ENCODE results near the gene COLEC12.

COLEC12 gene

DNA sequence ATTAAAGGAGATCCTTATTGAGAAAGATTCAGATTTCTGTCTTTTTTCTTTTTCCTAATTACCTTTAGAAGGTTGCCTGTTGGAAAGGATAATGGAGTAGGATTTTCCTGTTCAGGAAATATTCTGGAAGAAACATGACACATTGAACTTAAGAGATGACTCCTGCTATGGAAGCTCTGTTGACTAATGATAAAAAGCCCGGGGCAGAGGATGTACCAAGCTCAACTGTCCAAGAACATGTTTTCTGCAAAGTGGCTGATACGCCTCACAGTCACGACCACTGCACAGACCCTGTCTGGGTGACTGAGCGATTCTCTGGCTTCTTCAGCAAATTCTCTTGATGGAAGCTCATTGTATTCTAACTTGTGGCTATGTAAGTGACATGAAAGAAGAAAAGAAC lies 146.5 kb downstream of the COLEC12 start:
- DNase-seq, result no peak

DNA sequence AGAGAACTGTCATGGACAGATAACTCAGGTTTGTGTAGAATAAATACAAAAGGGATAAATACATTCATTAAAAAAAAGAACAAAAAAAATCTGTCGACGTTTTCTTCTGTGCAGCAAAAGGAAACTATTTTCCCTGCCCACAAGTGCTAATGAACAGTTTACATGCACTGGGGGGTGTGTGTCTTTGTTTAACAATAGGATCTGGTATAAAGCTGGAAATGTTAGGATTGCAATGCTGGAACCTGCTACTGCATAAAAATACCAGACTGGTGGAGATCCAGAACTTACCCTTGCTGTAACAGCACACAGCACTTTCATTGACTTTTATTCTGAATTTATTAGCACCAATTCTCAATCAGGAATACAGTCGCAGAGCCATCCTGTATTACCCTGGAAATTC lies 148.1 kb downstream of the COLEC12 start:
- DNase-seq, result no peak

DNA sequence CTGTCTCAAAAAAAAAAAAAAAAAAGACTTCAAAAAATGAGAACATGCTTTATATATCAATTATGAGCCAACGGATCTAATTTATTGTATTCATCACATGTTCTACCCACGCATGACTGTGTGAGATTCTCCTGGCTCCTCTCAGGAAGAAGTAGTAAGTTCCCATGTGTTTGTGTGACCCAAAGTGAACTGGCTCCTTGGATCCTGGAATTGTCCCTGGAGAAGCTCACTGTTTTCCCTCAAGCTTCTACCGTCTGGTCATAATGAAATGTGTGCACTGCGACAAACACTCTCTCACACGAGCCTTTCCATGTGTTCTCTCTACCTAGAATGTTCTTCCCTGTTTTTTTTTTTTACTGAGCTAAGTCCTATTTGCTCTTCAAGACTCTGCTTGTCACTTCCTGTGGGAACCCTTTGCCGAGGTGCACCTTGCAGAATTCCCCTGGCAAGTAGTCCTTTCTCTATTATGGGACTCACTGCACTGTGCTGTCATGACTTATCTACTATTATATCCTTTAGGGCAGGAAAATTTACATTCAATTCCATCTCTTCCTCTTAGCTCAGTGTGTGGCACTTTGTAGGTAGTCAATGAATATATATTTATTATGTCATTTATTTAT lies 149.4 kb downstream of the COLEC12 start:
- no peak for DNase-seq

DNA sequence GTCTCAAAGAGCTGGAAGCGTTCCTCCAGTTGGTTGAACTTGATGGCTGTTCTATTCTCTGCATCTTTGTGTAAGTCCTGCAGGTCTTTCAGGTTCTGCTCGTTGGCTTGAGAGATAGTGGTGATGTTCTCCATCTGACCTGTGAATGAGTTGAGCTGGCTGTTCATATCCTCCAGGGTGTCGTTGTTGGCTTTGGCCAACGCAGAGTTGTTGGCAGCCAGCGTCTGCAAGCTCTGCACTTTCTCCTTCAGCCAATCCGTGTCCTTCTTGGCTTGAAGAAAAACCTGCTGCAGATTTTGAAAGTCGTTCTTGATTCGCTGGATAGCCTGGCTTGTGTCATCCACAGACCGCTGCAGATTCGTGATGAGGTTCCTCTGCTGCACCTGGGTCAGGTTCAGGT lies 153.9 kb downstream of the COLEC12 start:
- no peak for DNase-seq

DNA sequence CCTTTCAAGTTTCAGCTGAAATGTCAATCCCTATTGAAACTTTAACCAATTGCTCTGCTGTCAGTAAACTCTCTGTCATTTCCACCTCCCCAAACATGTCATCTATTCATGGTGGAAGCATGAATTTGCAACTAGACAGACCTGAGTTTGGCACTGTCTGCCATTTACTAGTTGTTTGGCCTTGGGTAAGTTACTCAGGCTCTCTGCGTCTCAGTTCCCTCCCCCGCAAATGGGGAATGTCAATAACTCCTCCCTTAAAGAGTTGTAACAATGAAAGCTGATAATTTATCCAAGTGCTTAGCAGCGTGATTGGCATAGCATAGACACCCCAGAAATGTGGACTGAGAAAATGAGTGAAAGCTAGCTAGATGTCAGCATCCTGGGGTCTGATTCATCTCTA lies 159.4 kb downstream of the COLEC12 start:
- no peak for DNase-seq

DNA sequence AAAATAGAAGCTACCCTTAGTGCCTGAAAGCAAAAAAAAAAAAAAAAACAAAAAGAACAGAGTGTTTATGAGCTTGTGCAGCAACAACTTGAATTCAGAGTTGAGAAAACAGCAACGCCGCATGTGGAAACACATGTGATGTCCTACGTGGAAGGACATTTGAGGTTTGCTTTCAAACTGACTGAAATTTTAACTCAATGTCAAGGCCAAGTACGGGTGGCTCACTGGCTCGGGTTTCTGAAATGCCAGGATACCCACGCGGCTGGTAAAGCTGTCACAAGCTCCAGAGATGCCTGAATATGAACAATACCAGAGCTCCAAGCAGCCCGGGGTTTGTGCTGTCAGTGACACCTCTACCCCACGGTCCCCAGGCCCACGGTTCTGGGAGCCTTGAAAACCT lies 160.5 kb downstream of the COLEC12 start:
- DNase-seq, result no peak

DNA sequence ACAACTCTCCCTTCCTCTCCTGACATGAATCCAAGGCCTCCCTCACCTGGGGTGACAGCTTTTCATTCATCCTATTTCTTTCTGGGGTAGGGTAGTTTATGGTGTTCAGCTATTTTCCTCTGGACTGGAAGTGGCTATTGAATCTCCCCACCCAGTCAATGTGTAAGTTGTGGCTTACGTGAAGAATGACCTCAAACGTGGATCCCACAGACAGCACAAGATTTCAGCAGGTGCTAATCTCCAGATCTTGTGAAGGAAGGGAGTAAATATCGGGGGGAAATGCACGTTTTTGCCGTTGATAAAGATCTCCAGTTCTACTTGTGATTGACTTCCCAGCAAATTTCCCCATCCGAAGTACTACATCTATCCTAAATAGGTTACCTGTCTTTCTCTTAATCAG lies 161.3 kb downstream of the COLEC12 start:
- no peak for DNase-seq

DNA sequence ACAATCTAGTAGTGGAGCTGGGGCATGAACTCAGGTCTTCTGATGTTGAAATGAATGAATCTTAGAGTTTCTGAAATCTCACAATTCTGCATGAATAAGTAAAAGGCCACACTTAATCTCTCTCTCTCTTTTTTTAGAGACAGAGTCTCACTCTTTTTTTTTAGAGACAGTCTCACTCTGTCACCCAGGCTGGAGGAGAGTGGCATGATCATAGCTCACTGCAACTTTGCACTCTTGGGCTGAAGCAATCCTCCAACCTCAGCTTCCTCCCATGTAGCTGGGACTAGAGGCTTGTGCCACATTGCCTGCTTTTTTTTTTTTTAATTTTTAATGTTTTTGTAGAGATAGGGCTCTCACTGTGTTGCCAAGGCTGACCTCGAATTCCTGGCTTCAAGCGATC lies 163.8 kb downstream of the COLEC12 start:
- DNase-seq, result no peak

DNA sequence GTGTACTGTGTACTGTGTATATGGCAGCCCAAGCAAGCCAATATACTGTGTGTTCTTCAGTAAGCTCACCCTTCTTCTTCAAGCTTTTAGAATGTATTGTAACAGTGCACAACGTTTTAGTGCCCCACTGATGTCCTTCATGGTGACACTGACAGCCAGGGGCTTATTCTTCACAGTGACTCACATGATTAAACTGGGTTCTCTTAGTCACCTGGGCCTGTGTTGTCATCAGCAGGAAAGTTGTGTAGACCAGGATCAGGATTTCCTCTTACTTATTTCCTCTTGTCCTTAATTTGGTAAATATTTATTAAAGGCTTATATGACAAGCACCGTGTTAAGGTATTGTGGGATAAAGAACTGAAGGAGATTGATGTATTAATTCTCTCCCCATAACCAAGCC lies 164.8 kb downstream of the COLEC12 start:
- no peak for DNase-seq

DNA sequence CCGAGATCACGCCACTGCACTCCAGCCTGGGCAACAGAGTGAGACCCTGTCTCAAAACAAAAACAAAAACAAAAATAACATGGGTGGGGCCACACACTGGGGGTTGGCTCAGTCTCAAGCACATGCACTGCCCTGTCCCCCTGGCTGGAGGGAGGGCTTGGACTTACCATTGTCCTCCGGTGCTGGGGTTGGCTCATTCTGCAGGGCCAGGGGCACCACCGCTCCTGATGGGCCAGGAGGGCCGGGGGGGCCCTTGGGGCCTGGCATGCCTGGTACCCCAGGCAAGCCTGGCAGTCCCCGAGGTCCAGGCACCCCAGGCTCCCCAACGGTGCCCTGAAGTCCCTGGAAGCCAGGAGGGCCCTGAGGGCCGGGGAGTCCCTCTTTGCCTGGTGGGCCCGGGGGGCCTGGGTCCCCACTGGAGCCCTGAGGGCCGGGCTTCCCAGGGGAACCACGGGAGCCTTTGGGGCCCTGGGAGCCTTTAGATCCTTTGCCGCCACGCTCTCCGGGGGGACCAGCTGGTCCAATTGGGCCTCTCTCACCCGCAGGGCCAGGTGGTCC lies 165.8 kb downstream of the COLEC12 start:
- DNase-seq, result no peak

DNA sequence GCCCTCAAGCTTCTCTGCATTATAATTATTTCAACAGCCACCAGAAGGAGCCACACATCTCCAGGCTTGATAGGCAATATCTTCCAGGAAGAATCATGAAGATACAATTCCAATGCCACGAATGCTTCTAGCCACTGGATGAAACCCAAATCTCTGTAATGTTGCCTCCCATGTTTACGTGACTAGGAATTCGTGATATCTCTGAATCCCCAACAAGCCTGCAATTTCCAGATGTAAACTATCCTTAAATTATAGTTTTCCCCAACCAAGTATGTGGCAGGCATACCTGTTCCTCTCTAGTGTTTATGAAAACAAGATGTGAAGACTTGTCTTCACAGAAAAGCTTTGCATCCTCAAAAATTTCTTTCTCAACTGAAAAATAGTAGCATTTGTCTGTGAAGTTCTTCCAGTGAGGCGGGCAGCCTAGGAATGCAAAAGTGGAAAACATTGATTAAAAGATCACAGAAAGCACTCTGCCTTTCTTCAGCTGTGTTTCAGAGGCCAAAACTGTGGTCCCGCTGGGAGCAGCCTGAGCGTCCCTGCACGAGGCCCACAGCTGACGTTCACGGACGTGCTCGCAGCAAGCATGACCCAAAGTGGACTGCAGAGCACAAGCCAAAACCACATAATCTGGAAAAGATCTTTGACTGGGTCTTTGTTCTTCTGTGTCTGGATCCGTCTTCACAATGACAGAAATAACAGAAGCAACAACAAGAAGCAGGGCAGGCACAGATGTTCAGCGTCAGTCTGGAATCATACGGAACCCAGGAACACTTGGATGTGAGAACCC lies 167.6 kb downstream of the COLEC12 start:
- no peak for DNase-seq

DNA sequence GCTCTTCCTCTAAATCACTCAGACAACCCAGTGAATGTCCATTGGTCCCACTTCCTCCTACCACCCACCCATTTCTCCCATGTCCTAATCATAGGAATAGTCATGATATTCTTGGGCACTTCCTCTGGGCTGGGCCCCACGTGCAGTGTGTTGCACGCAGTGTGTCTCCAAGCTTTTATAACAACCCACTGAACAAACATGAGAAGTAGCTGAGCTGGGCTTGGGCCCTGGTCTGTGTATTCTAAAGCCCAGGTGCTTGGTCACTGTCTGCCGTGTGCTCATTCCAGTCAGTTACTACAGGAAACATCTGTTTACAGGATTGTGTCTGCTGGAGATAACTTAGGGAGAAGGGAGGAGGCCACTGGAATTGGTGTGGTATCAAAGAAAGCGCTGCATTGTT lies 168.5 kb downstream of the COLEC12 start:
- no peak for DNase-seq

DNA sequence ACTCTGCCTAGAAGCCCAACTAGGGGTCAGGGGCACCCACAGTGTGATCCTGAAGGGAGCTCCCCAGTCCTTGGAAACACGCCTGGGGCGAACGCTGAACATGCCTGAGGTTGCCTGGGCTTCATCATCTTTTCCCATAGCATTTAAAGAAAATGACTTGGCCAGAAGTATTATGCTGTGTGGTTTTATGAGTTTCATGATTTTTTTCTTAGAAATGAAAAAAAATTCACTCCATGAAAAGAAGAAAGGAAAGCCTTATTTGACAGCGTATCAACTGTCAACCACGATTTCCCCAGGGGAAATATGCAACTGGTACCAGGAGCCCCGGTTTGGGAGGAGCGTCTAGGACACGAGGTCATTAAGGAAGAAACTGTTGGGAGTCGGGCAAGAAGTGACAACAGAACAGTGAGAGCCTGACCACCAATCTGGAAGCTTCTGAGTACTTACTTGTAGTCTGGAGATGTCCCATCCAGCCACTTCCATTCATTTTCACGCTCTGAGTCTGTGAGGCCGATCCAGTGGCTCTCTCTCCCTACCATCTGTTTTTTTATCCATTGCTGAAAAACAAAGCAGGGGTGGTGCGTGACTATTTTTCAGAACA lies 169.2 kb downstream of the COLEC12 start:
- DNase-seq, result no peak

DNA sequence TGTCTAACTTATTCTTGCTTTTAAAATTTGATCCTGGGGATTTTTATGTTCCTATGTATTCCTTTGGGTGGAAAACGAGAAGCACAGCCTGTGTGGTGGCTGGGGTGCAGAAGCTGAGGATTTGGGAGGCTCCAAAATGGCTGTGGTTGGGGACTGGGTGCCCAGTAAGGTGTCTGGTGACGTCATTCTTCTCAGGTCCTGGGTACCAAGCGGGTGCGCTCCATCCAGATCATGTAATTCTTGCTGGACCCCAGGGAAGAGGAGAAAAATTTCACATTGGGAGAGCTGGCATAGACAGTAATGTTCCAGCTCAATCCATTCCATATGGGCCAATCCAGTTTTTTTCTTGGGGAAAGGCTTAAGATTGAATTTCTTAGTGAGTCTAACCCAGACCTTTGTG lies 171.6 kb downstream of the COLEC12 start:
- no peak for DNase-seq

DNA sequence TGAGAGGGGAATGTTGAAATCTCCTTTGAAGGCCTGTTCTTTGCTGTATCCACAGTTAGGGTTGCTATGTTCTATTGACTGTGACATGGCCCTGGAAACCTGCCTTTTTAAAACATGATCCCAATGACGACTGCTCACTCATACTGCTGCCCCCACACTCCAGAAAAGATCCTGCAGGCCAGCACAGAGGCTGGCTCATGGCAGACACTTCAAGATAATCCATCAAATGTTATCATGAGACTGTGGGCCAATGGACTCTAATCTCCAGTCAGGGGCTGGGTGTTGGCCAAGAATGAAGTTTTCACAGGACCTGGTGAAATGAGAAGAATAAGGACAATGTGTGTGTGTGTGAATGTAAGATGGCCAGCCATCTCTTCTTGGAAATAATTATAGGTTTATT lies 173.7 kb downstream of the COLEC12 start:
- no peak for DNase-seq

DNA sequence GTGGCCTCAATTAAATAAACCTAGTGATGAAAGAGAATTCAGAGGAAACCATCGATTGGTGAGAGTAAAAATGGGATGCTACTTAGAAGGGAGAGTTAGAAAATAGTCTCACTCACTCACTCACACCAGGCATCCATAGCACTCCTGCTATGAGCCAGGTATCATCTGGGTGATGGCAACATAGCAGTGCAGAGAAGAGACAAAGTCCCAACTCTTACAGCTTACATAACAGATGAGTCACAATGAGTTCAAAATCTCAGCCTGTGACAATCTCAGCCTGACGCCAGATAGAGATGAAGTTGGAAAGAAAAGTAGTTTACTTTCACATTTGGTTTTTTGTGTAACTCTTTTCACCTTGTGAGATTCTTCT lies 177.3 kb downstream of the COLEC12 start:
- no peak for DNase-seq

DNA sequence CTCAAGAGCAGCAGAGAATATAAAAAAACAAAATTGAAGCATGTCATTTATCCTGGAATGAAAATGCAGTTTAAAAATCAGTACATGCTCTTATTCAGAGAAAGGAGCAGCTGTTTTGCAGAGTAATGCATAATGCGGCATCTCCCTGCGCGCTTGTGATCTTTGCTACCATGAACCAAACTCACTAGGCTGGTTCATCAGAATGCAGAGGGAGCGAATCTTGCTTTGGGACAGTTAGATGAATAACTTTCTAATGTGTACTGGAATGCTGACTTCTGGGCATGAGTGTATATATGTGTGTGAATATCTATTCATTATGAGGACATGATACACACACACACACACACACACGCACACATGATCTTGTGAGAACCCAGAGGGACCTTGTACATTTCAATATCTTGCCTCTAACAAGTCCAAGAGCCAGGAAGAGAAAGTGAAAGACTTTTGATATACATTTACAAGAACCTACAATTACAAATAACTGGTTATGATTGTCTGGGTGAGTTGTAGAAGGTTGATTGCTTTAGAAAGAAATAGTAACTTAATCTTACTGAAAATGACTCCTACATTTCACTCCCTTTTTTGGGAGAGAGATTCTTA lies 178.5 kb downstream of the COLEC12 start:
- DNase-seq, result no peak

DNA sequence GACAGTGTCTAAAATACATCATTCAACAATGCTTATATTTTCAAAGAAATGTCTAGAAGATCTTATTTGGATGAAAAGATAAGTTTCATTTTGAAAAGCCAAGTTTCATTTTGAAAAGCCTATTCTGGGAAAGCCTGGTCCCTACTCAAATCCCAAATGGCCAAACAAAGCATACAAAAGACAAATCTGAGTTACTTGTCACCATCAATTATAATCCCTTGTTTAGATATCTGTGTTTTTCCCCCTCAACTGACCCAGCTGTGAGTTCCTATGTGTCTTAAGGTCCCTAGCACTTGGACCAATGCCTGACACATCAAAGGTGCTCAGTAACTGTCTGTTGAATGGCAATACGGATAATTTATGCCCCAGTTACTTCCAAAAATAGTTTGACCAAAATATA lies 180.3 kb downstream of the COLEC12 start:
- DNase-seq, result no peak

DNA sequence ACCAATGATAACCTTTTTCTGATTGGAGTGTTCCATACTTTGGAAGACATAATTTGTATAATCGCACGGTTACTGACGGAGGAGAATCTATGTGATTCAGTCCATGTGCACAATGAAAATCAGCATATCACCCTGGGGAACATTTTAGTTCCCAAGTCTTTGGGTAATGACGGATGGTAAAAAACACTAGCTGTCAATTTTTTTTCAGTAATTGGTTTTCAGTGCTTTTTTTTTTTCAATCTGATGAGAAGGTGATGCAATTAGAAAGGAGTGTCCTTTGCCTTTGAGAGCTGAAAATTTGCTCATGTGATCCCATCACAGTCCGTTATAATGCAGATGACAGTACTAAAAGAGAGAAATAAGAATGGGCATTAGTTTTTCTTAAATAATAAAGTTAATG lies 180.8 kb downstream of the COLEC12 start:
- DNase-seq, result no peak

DNA sequence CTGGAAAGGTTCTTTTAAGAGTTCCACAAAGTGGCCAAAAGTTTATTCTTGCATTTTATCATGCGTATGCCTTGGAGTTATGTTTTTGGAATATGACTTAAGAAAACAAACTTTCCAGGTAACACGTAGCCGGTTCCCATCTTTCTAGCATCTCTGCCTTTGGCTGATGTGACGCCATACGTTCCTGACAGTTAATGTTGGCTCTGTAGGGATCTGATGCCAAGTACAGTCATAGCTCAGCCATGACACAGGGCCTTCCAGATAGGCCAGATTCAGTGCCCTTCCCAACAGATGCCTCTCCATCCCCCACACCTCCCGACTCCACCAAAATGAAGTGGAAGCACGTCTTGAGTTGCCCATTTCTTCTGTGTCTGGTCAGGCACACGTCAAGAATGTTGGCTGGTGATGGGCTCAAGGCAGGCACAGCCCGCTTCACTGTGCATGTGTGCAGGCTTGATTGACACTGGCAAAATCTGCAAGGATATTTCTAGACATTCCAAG lies 181.7 kb downstream of the COLEC12 start:
- DNase-seq, result no peak

DNA sequence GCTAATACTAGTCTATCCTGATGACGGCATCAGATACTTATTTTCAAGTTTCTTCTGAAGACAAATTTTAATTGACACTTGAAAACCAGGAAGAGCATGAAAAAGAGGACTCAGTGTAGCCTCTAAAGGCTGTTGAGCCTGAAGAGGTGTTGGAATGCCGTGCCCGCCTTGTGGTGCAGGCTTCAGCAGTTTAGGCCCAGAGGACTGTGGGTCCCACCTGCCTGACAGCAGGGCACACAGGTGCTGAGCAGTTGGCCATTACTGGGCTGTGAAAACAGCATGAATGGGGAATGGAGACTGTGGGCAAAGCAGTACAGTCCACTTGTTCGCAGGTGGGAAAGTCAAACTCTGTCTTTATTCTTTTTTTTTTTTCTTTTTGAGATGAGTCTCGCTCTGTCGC lies 182.9 kb downstream of the COLEC12 start:
- DNase-seq, result no peak

DNA sequence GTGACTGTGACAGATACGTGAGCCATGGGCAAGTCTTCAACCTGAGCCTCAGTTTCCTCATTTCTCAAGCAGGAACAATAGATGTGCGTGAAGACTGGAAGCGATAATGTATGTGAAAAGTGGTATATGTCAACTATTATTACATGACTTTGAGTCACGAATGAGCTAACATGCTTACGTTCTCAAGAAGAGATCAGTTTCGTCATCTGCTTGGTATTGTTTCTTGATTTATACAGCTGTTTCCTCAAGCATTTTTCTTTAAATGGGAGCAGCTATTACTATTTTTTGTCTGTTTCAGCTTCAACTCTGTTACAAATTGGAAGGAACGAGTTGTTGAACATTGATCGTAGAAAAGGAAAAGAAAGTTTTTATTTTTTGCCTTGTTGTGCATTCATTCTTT lies 184.1 kb downstream of the COLEC12 start:
- no peak for DNase-seq

DNA sequence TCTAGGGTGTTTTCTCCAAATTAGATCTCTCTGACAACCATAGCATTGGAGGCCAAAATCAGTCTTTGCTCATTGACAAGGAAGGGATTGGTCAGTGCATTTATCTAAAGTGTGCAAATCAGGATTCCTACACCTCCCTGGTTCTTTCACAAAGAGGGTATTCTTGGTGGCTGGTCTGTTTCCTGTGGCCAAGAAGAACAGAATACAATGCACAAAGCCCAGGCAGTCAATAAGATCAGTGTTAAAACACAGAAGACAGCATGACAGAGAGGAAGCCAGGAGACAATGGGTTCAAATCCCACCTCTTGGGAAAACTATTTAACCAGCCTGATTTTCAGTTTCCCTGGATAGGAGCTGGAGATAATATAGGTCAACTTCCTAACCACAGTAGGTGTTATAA lies 186.6 kb downstream of the COLEC12 start:
- no peak for DNase-seq

DNA sequence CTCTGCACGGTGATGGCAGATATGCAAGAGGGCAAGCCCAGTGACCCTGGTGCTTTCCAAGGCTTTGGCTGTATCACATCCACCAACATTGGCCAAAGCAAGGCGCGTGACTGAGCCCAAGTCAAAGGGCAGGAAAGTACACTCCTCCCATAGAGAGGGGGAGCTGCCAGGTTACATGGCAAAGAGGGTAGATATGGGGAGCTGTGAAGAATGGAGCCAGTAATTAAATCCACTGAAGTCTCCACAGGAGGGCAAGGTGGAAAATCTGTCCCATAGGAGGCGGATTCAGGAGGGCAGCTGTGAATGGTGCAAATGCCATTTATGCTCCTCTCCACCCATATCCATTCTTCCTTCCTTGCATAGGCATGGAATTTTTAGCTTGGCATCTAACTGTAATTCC lies 188.1 kb downstream of the COLEC12 start:
- no peak for DNase-seq
